Smooth muscle cell (in vitro differentiated cells): ENCODE data around the gene SPEM2. TPM values are rescaled to one million over a fixed set of nuclear protein-coding genes. Genes with fewer than 3 reads are reported as not detected.

Experiments
- DNase-seq: peaks from one replicate; lab custom pipeline; 2025; ENCODE audit not compliant: unreplicated experiment; lab: John Stamatoyannopoulos, UW
- H2AFZ ChIP-seq: fragments of 200-600 bp; sonication (generic); 2 replicates; pipeline ENCODE4 v1.6.0; 2016; ENCODE audit warnings: antibody characterized with exemption, low read depth, mild to moderate bottlenecking
- H3F3A ChIP-seq: fragments of 200-600 bp; sonication (generic); 2 replicates; pipeline ENCODE4 v1.6.0; 2017; ENCODE audit warnings: antibody characterized with exemption, low read depth
- H3K27ac ChIP-seq: fragments of 200-600 bp; sonication (generic); 2 replicates; pipeline ENCODE4 v1.5.1; 2016; ENCODE audit warnings: low read depth, mild to moderate bottlenecking
- H3K27me3 ChIP-seq: fragments of 200-600 bp; sonication (generic); 2 replicates; pipeline ENCODE4 v1.6.1; 2016; ENCODE audit warnings: low read depth, mild to moderate bottlenecking
- H3K36me3 ChIP-seq: fragments of 200-600 bp; sonication (generic); 2 replicates; pipeline ENCODE4 v1.5.1; 2016; ENCODE audit warnings: low read depth
- H3K4me1 ChIP-seq: fragments of 200-600 bp; sonication (generic); 2 replicates; pipeline ENCODE4 v1.5.1; 2016; ENCODE audit warnings: low read depth
- H3K4me2 ChIP-seq: fragments of 200-600 bp; sonication (generic); 2 replicates; pipeline ENCODE4 v1.6.0; 2016; ENCODE audit warnings: mild to moderate bottlenecking
- H3K4me3 ChIP-seq: fragments of 200-600 bp; sonication (generic); 2 replicates; pipeline ENCODE4 v1.5.1; 2016; ENCODE audit warnings: mild to moderate bottlenecking
- H3K79me2 ChIP-seq: fragments of 200-600 bp; sonication (generic); 2 replicates; pipeline ENCODE4 v1.6.0; 2016; ENCODE audit warnings: low read depth, mild to moderate bottlenecking
- H3K9ac ChIP-seq: fragments of 200-600 bp; sonication (generic); 2 replicates; pipeline ENCODE4 v1.6.0; 2016; ENCODE audit warnings: low read depth
- H3K9me3 ChIP-seq: fragments of 200-600 bp; sonication (generic); replicated peaks from 2 replicates; pipeline ENCODE4 v1.5.1; 2016; ENCODE audit warnings: low read depth
- H4K20me1 ChIP-seq: fragments of 200-600 bp; sonication (generic); 2 replicates; pipeline ENCODE4 v1.6.0; 2016; ENCODE audit warnings: low read depth
- CTCF ChIP-seq: fragments of 200-600 bp; sonication (generic); IDR thresholded peaks from 2 replicates; pipeline ENCODE4 v1.5.1; 2017; ENCODE audit warnings: borderline replicate concordance, mild to moderate bottlenecking, antibody characterized with exemption; ENCODE audit not compliant: insufficient read depth, poor library complexity, severe bottlenecking
- WGBS: methylation state at CpG from one replicate; pipeline ENCODE4 v1.1.7; 2016; ENCODE audit warnings: low lambda C conversion rate; 5-methylcytosine and 5-hydroxymethylcytosine counted together
- polyA plus RNA-seq: library from polyadenylated mRNA; unstranded; fragments of >200 nt; fragmentation: Nextera tagmentation; extraction: Ambion mirVana; gene quantifications from 2 replicates; pipeline ENCODE4 v1.2.1, GENCODE V29; 2016
- total RNA-seq: library from RNA; depleted of rRNA; stranded (reverse); fragments of >200 nt; gene quantifications from 2 replicates; pipeline ENCODE4 v1.2.3, GENCODE V29; 2014

Gene SPEM2
- total and polyA plus RNA-seq, 2 experiments from 2014 or later: 0.22 to 0.56 TPM

GRCh38 chr17:7438656-7439460 lies 13.4 kb downstream of the SPEM2 start:
- no peaks in the 10 kb centered on the region for H3K9me3 ChIP-seq
- WGBS: 33% methylated on average over 11 of the region's 11 CpGs
- H3F3A ChIP-seq: peaks cover 16% of the 10 kb centered on the region
- no peak overlapping the region for H2AFZ ChIP-seq
- peak overlapping the region; percentile 45 for H3K9ac ChIP-seq
- H3K27ac ChIP-seq: no peak overlapping the region
- H3K27me3 ChIP-seq: no peaks in the 10 kb centered on the region
- peak overlapping the region; percentile 88 for H3K4me2 ChIP-seq
- no peak for TF ChIP-seq CTCF
- H3K79me2 ChIP-seq: no peaks in the 10 kb centered on the region
- no peaks in the 10 kb centered on the region for H3K36me3 ChIP-seq
- peaks cover 22% of the 10 kb centered on the region for H3K4me1 ChIP-seq
- H4K20me1 ChIP-seq: peaks cover 12% of the 10 kb centered on the region
- no peak for DNase-seq
- peak overlapping the region; percentile 61 for H3K4me3 ChIP-seq

GRCh38 chr17:7439462-7440112 lies 14.2 kb downstream of the SPEM2 start, which contains the start of gene FGF11:
FGF11 (plus strand) TSS chr17:7439512; CDS start chr17:7439621, 109 bp downstream.
- Histone ChIP-seq H2AFZ (peak within 1 kb of the TSS; percentile 38), H3K27ac (no peak within 1 kb of the TSS), H4K20me1 (peaks cover 12% of the 10 kb centered on the region), H3K9ac (peak within 1 kb of the TSS; percentile 45), H3K36me3 (no peaks in the 10 kb centered on the region), H3K4me2 (peak within 1 kb of the TSS; percentile 88), H3K9me3 (no peaks in the 10 kb centered on the region), H3K4me3 (peak within 1 kb of the TSS; percentile 61), H3K79me2 (no peaks in the 10 kb centered on the region), H3K27me3 (no peaks in the 10 kb centered on the region), H3K4me1 (peaks cover 22% of the 10 kb centered on the region), H3F3A (peaks cover 16% of the 10 kb centered on the region)
- 3% methylated on average over 47 of the region's 50 CpGs for WGBS
- DNase-seq: no peak
- TF ChIP-seq CTCF: no peak

- Histone ChIP-seq H3K27me3 (no peaks in the 10 kb centered on the region), H3K79me2 (no peaks in the 10 kb centered on the region), H3K9ac (peak overlapping the region; percentile 42), H4K20me1 (peaks cover 12% of the 10 kb centered on the region), H3K9me3 (no peaks in the 10 kb centered on the region), H3K4me3 (peak overlapping the region; percentile 61), H3K27ac (no peak overlapping the region), H3K4me1 (peaks cover 22% of the 10 kb centered on the region), H3K36me3 (no peaks in the 10 kb centered on the region), H2AFZ (peak overlapping the region; percentile 38), H3K4me2 (peak overlapping the region; percentile 88), H3F3A (peaks cover 16% of the 10 kb centered on the region)
- DNase-seq: no peak
- TF ChIP-seq CTCF: no peak
- 2% methylated on average over 34 of the region's 46 CpGs for WGBS
Measured at GRCh38 chr17:7440113-7440833, 14.9 kb downstream of the SPEM2 start.
